Measurements from ENCODE around the gene ARHGEF19. TPM values are rescaled to one million over a fixed set of nuclear protein-coding genes. Genes with fewer than 3 reads are reported as not detected.
A peak's percentile ranks its signal among the peaks of the same experiment; 100 is the strongest.
"Not testable (repeated sequence)": the region's sequence is repeated elsewhere in the genome, so short reads cannot be mapped to it uniquely, and the experiment has no call there.

The ARHGEF19 gene
- polyA plus RNA-seq, 3 donors, result 16.7 to 22.2 (median 21.1) TPM

DNA sequence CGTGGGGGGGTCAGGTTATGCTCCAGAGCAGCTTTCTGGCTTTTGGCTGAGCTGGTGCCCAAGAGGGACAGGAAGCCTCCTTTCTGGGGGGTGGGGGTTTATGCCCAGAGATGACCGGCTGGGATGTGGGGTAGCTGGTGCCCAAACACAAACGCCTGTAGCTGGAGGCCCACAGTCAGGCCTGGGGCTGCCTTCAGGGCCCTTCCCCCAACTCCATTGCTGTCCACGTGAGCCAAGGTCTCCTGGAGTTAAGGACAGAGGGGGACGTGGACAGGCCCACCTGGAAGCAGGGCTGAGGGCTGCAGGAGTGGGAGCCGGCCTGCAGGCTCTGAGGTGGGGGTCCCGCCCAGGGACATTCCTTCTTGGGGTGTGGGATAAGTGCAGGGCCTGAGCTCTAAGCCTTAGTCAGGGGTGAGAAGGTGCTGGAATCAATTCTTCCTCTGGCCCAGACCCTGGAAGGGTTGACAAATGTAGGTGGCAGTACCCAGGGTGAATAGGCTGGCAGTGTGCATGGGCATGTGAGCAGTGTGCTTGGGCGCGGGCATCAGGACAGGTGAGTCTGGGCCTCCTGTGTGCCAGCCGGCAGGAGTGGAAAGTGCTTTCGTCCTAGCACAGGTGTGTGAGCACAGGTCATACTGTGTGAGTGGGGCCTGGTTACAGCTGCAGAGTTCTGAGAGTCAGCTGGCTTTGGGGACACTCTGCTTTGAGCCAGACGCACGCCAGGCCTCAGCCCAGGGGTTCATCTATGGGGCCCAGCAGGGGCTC lies 17.7 kb upstream of the ARHGEF19 start:
- DNase-seq (ENCODE audit: extremely low read depth in 1 of 11, low read depth in 9 of 11, low spot score in 4 of 11), result no peak

DNA sequence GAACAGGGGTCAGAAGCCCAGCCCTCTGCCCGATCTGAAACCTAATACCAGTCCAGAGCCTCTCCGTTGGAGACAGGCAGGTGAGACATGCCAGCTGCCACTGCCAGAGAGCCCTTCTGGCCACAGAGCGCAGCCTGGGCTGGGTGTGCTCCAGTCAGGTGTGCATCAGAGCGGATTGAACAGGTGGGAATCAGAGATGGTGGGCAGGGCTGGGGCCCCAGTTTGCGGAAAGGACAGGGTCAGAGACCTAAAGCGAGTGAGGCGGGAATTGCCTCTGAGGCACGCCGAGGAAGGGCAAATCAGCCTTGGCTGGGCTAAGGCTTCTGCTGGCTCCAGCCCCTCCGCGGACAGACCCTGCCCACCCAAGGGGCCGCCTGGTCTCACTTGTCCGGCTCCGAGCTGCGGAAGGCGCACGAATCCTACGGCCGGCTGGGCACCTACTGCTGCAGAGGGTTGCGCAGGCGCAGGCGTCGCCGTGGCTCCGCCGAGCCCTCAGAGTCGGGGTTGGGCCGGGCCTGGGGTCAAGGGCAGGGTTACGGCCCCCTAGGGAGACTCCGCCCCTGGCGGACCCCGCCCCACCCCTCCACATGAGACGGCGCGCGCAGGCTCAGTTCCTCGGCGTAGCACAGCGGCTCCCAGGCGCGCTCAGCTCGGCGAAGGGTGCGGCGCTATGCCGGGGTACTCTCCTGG lies 14.2 kb upstream of the ARHGEF19 start:
- peak in 1 of 11 donors; percentile 51 for DNase-seq (ENCODE audit: extremely low read depth in 1 of 11, low read depth in 9 of 11, low spot score in 4 of 11)

DNA sequence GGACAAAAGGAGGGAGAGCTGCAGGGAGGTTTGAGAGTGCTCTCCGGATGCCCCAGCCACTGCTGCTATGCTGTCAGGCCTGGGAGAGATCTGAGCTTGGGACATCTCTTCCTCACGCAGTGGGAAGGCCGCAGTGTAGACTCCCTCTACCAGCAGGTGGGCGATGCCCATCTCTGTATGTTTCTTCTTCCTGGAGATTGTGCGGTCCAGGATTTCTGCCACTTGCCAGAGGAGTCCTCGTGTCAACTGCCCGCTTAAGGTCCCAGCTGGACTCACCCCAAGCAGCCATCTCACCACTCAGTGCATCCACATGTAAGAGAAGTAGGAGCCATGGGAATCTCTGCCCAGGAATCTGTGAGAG lies 13.7 kb upstream of the ARHGEF19 start:
- no peak for DNase-seq (ENCODE audit: extremely low read depth in 1 of 11, low read depth in 9 of 11, low spot score in 4 of 11)

DNA sequence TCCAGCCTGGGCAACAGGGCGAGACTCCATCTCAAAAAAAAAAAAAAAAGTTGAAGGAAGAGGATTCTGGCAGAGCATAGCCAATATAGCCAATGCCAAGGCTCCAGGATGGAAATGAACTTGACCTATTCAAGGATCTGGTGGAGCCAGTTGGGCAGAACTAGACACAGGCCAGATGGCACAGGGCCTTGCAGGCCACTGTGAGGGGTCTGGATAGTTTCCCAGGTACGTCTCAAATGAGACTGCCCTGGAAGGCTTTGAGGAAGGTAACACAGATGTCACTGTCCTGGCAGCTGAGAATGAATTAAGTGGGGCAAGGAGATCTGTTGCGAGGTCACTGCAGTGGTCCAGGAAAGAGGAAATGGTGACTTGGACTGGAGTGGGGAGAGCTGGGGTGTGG lies 12.0 kb upstream of the ARHGEF19 start:
- no peak for DNase-seq (ENCODE audit: extremely low read depth in 1 of 11, low read depth in 9 of 11, low spot score in 4 of 11)

DNA sequence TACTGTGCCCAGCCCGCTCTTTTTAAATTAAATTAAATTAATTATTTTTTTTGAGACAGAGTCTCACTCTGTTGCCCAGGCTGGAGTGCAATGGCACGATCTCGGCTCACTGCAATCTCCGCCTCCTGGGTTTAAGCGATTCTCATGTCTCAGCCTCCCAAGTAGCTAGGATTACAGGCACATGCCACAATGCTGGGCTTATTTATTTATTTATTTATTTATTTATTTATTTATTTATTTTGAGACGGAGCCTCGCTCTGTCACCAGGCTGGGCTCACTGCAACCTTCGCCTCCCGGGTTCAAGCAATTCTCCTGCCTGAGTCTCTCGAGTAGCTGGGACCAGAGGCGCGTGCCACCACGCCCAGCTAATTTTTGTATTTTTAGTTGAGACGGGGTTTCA lies 10.3 kb upstream of the ARHGEF19 start:
- DNase-seq (ENCODE audit: extremely low read depth in 1 of 11, low read depth in 9 of 11, low spot score in 4 of 11), result not testable (repeated sequence)

DNA sequence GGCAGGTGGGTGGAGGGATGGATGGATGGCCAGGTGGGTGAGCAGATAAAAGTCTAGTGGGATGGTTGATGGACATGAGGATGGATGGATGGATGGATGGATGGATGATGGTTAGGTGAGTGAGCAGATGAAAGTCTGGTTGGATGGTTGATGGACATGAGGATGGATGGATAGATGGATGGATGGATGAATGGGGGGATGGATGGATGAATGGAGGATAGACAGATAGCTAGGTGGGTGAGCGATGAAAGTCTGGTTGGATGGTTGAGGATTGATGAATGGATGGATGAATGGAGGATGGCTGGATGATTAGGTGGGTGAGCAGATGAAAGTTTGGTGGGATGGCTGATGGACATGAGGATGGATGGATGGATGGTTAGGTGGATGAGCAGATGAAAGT lies 9.0 kb upstream of the ARHGEF19 start:
- DNase-seq (ENCODE audit: extremely low read depth in 1 of 11, low read depth in 9 of 11, low spot score in 4 of 11), result no peak

DNA sequence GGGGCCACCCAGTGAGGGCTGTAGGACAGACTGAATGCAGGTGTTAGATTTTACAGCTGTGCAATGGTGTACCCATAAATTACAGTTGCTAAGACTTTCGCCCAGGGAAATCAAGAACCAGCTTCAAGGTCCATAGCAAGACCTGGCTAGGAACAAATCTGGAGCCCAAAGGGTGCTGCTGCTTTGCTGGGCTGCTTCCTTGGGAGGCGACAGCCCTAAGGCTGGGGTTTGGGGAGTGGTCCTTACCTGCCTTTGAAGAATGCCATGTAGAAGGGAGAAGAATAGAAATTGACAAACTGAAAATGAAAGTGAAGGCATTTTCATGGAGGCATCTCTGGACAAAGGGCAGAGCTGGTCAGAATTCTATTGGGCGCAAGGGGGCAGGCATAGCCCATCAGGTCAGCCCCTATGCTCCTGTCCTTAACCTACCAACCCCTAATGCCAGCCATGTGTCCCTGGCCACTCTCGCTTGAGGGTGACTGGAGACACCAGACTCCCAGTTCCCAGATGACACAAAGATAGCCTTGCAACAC lies 7.6 kb upstream of the ARHGEF19 start:
- no peak for DNase-seq (ENCODE audit: extremely low read depth in 1 of 11, low read depth in 9 of 11, low spot score in 4 of 11)

DNA sequence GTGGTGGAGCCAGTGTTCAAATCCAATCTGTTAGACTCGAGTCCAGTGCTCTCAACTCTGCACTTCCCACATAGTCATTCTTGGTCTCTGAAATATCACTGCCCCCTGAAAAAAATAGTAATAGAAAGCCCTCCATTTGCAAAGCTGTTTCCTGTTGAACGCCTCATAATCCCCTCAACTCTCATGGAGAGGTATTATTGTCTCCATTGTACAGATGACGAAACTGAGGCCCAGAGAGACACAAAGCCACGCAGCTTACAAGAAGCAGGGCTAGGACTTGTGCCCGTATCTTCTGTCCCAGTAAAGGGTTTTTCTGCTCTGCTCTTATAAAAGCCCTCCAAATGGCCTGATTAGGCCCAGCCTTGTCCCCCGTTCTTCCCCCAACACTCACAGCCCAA lies 6.2 kb upstream of the ARHGEF19 start:
- no peak for DNase-seq (ENCODE audit: extremely low read depth in 1 of 11, low read depth in 9 of 11, low spot score in 4 of 11)

DNA sequence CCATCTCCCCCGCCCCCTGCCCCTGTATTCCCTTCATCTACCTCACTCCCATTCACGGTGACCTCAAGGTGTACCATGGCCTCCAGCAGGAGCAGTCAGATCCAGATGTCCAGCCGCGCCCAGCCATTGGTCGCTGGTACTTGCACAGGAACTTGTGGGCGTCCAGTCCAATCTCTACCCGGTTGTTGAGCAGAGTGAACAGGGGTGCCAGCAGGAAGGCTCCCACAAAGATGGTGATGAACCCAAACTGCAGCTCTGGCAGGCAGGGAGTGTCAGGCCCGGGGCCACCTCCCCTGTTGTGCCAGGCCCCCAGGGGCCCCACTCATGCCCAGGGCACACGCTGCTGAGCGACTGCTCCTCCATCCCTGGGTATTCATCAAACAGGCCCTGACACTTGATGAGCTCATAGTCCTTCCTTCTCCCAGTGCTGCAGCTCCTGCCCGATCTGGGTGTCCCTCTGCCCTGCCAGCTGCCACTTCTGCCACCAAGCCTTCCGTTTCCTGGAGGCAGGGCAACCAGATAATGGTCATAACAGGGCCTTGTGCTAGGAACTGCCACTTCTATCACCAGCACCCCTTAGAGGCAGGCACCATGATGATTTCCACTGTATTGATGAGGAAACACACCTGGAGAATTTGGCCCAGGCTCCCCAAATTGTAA lies 5.7 kb upstream of the ARHGEF19 start:
- no peak for DNase-seq (ENCODE audit: extremely low read depth in 1 of 11, low read depth in 9 of 11, low spot score in 4 of 11)

DNA sequence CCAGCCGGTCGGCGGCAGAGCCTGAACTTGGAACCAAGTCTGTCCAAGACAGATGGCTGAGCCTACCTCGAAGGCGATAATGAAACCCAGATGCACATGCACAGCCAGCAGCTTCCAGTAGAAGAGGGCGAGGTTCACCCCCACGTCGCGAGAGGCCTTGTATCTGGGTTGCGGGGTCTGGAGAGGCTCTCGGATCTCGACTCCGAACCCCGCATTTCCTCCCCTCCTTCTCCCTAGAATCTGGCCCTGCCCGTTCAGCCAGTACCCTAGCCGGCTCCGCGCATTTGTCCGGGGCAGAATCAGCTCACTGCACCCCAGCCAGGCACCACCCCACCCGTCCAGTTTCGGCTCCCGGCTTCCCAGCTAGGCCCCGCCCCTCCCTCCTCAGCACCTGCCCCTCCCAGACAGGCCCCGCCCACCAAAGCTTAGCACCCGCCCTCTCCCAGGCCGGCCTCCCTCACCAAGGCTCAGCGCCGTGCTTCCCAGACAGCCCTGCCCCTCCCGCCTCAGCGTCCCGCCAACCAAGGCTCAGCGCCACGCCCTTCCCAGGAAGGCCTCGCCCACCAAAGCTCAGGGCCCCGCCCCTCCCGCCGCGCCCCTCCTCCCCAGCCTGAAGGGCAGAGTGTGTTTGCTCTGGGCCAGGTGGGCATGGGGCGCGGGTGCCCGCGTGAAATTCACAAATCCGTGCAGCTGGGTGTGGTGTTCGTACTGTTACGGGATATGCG lies 4.8 kb upstream of the ARHGEF19 start:
- DNase-seq (ENCODE audit: extremely low read depth in 1 of 11, low read depth in 9 of 11, low spot score in 4 of 11), result peak in 10 of 11 donors; percentile 82 to 95 (median 90)

DNA sequence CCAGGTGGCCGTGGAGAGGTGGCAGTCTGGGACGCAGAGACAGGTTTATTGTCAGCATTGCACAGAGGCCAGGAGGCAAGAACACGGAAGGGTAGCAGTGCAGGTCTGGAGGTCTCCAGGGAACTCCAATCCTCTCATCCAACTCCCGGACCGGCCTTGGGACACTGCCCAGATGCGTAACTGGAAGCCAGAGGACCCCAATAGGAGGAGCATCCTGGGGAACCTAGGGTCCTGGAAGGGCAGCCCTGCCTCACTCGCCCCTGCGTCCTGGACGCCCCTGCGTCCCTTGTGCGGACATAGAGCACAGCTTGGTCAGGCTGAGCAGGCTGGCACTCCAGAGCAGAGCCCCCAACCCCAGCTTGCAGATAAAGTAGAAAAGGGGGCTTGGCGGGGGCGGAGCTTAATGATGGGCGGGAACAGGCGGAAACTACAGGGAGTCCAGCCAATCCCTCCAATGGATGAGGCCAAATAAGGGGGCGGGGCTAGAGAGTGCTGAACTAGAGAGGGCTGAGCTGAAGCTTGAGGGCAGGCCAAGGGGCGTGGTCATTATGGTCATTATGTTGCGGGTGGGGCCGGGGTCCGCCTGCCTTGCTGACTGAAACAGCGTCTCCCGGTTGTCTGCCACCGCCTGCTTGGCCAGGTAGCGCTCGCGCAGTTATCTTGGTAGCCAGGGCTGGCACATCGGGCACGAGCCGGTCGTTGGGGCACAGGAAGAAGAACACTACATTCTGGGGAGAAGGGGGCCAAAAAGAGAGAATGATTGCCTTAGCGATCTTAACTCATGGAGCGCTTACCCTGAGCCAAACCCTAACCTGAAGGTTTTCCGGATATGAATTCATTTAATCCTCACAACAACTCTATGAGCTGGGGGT lies 3.7 kb upstream of the ARHGEF19 start:
- DNase-seq (ENCODE audit: extremely low read depth in 1 of 11, low read depth in 9 of 11, low spot score in 4 of 11), result peak in 9 of 11 donors; percentile 70 to 89 (median 83)

DNA sequence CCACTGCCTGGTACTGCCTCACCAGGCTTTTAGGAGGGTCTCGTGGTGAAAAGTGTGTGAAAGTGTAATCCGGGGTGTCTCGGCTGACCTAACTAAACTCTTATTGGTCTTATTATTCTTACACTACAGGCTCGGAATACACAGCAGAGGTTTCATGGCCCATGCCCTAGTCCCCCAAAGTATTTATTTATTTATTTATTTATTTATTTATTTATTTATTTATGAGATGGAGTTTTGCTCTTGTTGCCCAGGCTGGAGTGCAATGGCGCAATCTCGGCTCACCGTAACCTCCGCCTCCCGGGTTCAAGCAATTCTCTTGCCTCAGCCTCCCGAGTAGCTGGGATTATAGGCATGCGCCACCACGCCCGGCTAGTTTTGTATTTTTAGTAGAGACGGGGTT lies 2.8 kb upstream of the ARHGEF19 start:
- not testable (repeated sequence) for DNase-seq (ENCODE audit: extremely low read depth in 1 of 11, low read depth in 9 of 11, low spot score in 4 of 11)

DNA sequence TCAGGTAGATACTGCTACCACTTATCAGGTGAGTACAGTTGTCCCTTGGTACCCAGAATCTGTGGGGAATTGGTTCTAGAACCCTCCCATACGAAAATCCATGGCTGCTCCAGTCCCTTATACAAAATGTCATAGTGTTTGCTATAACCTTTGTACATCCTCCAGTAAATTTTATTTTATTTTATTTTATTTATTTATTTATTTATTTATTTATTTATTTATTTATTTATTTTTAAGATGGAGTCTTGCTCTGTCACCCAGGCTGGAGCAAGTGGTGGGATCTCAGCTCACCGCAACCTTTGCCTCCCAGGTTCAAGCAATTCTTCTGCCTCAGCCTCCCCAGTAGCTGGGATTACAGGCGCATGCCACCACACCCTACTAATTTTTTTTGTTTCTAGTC lies 1.1 kb upstream of the ARHGEF19 start:
- DNase-seq (ENCODE audit: extremely low read depth in 1 of 11, low read depth in 9 of 11, low spot score in 4 of 11), result not testable (repeated sequence)

DNA sequence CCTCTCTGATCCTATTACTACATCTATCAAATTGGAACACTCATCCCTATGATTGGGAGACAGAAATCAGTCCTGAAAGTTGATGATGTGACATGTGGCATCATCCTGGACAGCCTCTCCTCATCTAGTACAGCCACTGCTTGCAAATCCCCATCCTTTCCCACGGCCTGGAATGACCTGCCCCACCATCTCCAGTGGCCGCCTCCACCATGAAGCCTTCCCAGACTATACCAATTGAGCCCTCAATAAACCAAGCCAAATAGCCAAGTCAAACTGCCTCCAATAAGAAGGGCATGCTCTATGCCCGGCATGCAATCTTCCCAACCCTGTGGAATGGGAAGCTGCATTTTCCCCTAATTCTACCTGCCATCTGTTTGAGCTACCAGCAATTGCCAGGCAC lies 561 bp upstream of the ARHGEF19 start:
- DNase-seq (ENCODE audit: extremely low read depth in 1 of 11, low read depth in 9 of 11, low spot score in 4 of 11), result no peak

DNA sequence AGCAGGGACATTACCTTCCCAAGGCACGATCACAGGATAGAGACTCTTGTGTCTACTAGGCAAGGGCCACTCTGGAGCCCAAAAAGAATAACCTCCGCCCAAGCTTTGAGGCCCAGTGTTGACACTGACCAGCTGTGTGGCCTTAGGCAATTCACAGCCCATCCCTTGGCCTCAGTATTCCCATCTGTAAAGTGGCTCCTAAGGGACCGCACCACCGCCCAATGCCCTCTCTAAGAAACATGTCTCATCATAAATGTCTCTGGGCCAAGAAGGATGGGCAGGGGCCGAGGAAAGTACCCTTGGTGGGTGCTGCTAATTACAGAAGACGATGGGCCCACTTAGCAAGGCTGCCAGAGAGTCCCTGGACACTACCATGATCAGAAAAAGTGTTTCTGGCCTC lies 628 bp downstream of the ARHGEF19 start:
- DNase-seq (ENCODE audit: extremely low read depth in 1 of 11, low read depth in 9 of 11, low spot score in 4 of 11), result no peak

DNA sequence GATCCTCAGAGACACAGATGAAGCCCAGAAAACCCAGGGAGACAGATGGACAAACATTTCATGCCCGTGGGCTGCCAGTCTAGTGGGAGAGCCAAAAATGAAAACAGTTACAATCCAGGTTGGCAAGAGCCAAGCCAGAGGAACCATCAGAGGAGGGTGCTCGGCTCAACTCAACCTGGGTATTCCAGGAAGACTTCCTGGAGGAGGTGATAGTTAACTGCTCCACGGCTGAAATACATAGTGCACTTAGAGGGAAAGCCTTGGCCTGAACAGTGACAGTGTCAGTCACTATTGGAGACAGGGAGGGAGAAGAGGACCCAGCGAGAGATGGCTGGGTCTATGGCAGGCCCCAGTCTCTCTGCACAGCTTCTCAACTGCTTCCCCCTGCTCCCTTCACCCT lies 1.9 kb downstream of the ARHGEF19 start:
- DNase-seq (ENCODE audit: extremely low read depth in 1 of 11, low read depth in 9 of 11, low spot score in 4 of 11), result no peak

DNA sequence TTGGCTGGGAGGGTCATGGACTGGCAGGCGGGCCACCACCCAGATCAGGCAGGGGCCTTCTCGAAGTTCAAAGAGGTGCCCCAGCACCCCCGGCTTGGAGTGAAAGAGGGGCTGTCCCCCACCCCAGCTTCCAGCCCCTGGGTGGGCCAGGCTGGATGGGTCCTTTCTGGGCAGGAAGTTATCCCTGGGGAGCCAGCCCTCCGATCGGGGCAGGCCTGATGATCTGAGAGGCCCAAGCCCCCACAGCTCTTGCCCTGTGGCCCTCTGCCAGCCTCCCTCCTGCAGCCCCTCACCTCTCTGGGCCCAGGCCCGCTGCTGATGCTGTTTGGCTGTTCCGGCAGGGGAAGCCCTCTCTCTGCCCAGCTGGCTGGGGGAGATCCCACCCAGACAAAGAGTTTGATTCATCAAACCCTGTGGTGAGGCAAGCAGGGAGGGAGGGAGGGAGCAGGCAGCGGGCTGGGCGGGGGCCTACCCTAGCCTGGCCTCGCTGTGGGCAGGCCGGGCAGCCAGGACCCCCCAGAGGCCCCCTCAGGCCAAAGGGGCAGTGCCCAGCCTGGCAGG lies 2.5 kb downstream of the ARHGEF19 start:
- no peak for DNase-seq (ENCODE audit: extremely low read depth in 1 of 11, low read depth in 9 of 11, low spot score in 4 of 11)

DNA sequence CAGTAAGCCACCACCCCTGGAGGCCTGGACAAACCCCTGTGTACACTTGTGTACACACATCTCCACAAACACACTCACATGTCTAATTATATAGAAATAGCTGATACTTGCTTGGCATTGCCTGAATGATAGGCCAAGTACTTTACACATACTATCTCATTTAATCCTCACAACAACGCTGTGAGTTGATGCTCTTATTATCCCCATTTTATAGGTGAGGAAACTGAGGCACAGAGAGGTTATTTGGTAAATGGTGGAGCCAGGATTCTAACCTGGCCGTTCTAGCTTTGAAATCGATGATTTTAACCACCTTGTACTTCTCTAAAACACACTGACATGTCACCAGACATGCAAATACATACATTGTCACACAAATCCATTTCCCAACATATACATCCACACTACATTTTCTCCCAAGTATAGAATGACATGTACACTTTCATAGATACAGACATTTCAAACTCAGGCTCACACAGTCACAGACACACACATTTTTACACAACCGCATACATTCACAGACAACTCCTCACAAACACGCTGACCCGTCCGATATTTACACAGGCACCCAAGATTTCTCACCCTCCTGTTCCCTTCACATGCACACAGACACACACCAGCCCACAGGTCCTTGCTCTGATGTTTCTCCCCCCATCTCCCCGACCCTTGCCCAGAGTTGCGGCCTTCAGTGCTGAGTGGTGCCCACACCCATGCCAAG lies 3.2 kb downstream of the ARHGEF19 start:
- no peak for DNase-seq (ENCODE audit: extremely low read depth in 1 of 11, low read depth in 9 of 11, low spot score in 4 of 11)
